Endothelial cell of umbilical vein (primary cell): ENCODE measurements around the gene CLDN15. TPM values are rescaled to one million over a fixed set of nuclear protein-coding genes. Genes with fewer than 3 reads are reported as not detected.

Experiments used
- BruUV-seq: library from RNA; stranded (reverse); fragments of 400-500 nt; replicated peaks from 2 replicates; lab custom pipeline; 2021; lab: Mats Ljungman, UMichigan
- CTCF ChIA-PET: fragments of 300-600, 350-600 bp; sonication (Branson Sonifier 250); formaldehyde crosslinking; loops from one replicate; lab custom pipeline; 2021; ENCODE audit warnings: antibody characterized with exemption, inconsistent platforms; lab: Charles Lee
- POLR2A ChIA-PET: fragments of 300-600, 350-600 bp; sonication (Branson Sonifier 250); formaldehyde crosslinking; loops from one replicate; lab custom pipeline; 2021; ENCODE audit warnings: antibody characterized with exemption, inconsistent platforms; lab: Charles Lee
- DNase-seq: peaks from one replicate; pipeline ENCODE4 v3.0.0-alpha.2; 2011; ENCODE audit warnings: low read depth, low spot score
- FAIRE-seq: peaks from 2 replicates; lab custom pipeline; 2011; peaks lifted over from hg19 to GRCh38; lab: Jason Lieb, UNC
- H2AFZ ChIP-seq: 2 replicates; pipeline ENCODE4 v1.6.0; 2012; ENCODE audit warnings: low read depth, low read length, control low read depth, inconsistent platforms
- H3K27ac ChIP-seq: 2 replicates; pipeline ENCODE4 v1.5.1; 2011; ENCODE audit warnings: low read depth, mild to moderate bottlenecking, control low read depth, low read length, moderate library complexity; ENCODE audit not compliant: insufficient read depth
- H3K27me3 ChIP-seq, 2 experiments: 2 replicates each; pipeline versions ENCODE4 v1.6.0 to v1.6.1; 2011; ENCODE audit warnings: low read length in 2 of 2, mixed read lengths in 1 of 2; ENCODE audit not compliant: control insufficient read depth in 2 of 2, insufficient read depth in 2 of 2
- H3K36me3 ChIP-seq, 2 experiments: 2 replicates in 1 of 2; 3 replicates in 1 of 2; pipeline ENCODE4 v1.5.1; 2011; ENCODE audit warnings: low read length in 2 of 2, mild to moderate bottlenecking in 1 of 2, moderate library complexity in 1 of 2; ENCODE audit not compliant: control insufficient read depth in 2 of 2, insufficient read depth in 2 of 2; ENCODE audit errors: extremely low read depth in 1 of 2
- H3K4me1 ChIP-seq: 3 replicates; pipeline ENCODE4 v1.5.1; 2011; ENCODE audit warnings: mild to moderate bottlenecking, low read length; ENCODE audit not compliant: control insufficient read depth, insufficient read depth; ENCODE audit errors: extremely low read depth
- H3K4me2 ChIP-seq: 2 replicates; pipeline ENCODE4 v1.6.1; 2011; ENCODE audit warnings: low read length, control low read depth, mixed read lengths; ENCODE audit not compliant: insufficient read depth
- H3K4me3 ChIP-seq, 3 experiments: fragments of 200-600 bp in 1 of 3; sonication (generic), shearing (Covaris generic) in 1 of 3; replicated peaks in 1 of 3; 2 replicates each; pipeline ENCODE4 v1.5.1; 2011 to 2016; ENCODE audit warnings: control low read depth in 3 of 3, low read length in 3 of 3, mild to moderate bottlenecking in 2 of 3, inconsistent platforms in 1 of 3, low read depth in 1 of 3, moderate library complexity in 1 of 3; ENCODE audit not compliant: insufficient read depth in 1 of 3
- H3K79me2 ChIP-seq: 2 replicates; pipeline ENCODE4 v1.6.0; 2012; ENCODE audit warnings: low read length, inconsistent platforms; ENCODE audit not compliant: control insufficient read depth, insufficient read depth
- H3K9ac ChIP-seq: replicated peaks from 2 replicates; pipeline ENCODE3; 2011; ENCODE audit warnings: low read length, control low read depth; ENCODE audit not compliant: insufficient read depth; ENCODE audit errors: extremely low read depth
- H3K9me1 ChIP-seq: replicated peaks from 3 replicates; pipeline ENCODE4 v1.6.0; 2011; ENCODE audit warnings: mild to moderate bottlenecking, low read length; ENCODE audit not compliant: control insufficient read depth, insufficient read depth; ENCODE audit errors: extremely low read depth
- H3K9me3 ChIP-seq: replicated peaks from 2 replicates; pipeline ENCODE4 v1.5.1; 2012; ENCODE audit warnings: low read length, inconsistent platforms; ENCODE audit not compliant: control insufficient read depth, insufficient read depth
- H4K20me1 ChIP-seq: replicated peaks from 2 replicates; pipeline ENCODE3; 2011; ENCODE audit warnings: mild to moderate bottlenecking, low read length; ENCODE audit not compliant: control insufficient read depth, insufficient read depth; ENCODE audit errors: extremely low read depth
- CTCF ChIP-seq, 2 donors: IDR thresholded peaks; 1 replicate in 1 of 2; 2 replicates in 1 of 2; pipeline ENCODE4 v1.5.1; 2011; ENCODE audit warnings: low read length in 2 of 2, mild to moderate bottlenecking in 2 of 2, moderate library complexity in 2 of 2, control low read depth in 1 of 2, inconsistent platforms in 1 of 2, low read depth in 1 of 2; ENCODE audit not compliant: insufficient read depth in 1 of 2; ENCODE audit errors: extremely low read depth in 1 of 2
- EZH2 ChIP-seq: IDR thresholded peaks from 2 replicates; pipeline ENCODE4 v1.6.1; 2012; ENCODE audit warnings: borderline replicate concordance, low read depth, mild to moderate bottlenecking, moderate library complexity, low read length, inconsistent platforms; ENCODE audit not compliant: severe bottlenecking
- FOS ChIP-seq: IDR thresholded peaks from 2 replicates; pipeline ENCODE4 v1.6.1; 2011; ENCODE audit warnings: mild to moderate bottlenecking, low read length, moderate library complexity, borderline replicate concordance; ENCODE audit not compliant: insufficient read depth
- GATA2 ChIP-seq: IDR thresholded peaks from 2 replicates; pipeline ENCODE4 v1.7.0; 2011; ENCODE audit warnings: low read depth, mild to moderate bottlenecking, moderate library complexity, mixed read lengths, low read length; ENCODE audit not compliant: insufficient read length, insufficient read depth
- JUN ChIP-seq: IDR thresholded peaks from 2 replicates; pipeline ENCODE4 v1.6.1; 2011; ENCODE audit warnings: borderline replicate concordance, low read depth; ENCODE audit not compliant: insufficient read length, insufficient read depth
- MAX ChIP-seq: IDR thresholded peaks from 2 replicates; pipeline ENCODE4 v1.6.1; 2011; ENCODE audit not compliant: insufficient read depth, insufficient read length
- POLR2A ChIP-seq: IDR thresholded peaks from 2 replicates; pipeline ENCODE4 v1.6.1; 2012; ENCODE audit warnings: low read depth, mild to moderate bottlenecking, control low read depth, low read length
- POLR2AphosphoS5 ChIP-seq: IDR thresholded peaks from 2 replicates; pipeline ENCODE4 v1.6.1; 2012; ENCODE audit warnings: low read depth, mild to moderate bottlenecking, control low read depth, low read length, moderate library complexity; ENCODE audit not compliant: insufficient read depth
- dilution Hi-C: fragments of 300-500 bp; cut with MboI; formaldehyde crosslinking; loops from one replicate; pipeline ENCODE4 v1.15.0; 2019; ENCODE audit warnings: low sequenced_read_pairs; ENCODE audit not compliant: extremely low pct_ligation_motif_present
- intact Hi-C: fragments of 100-400 bp; cut with micrococcal nuclease; formaldehyde crosslinking; loops from one replicate; pipeline ENCODE4 v1.10.0; 2022
- polyA plus RNA-seq, 4 experiments: library from polyadenylated mRNA; depleted of rRNA in 3 of 4; stranded (reverse) in 3 of 4; unstranded in 1 of 4; fragments of >200 nt; gene quantifications; 2 replicates each; pipeline versions ENCODE4 v1.2.1 to v1.2.3, GENCODE V29; 2011 to 2012; ENCODE audit warnings: missing spikeins in 1 of 4
- total RNA-seq: library from RNA; stranded (reverse); gene quantifications from 2 replicates; pipeline ENCODE4 v1.2.3, GENCODE V29; 2021

CLDN15 gene
- total and polyA plus RNA-seq, 2 donors (not counting 3 experiments of a cell fraction or from before 2014, with no cell fraction given) = 11.3 to 17.7 TPM

- CTCF ChIA-PET = interaction anchor here (1.4 to 6.6 kb wide), 4 partner anchors 9 to 129 kb away, joined by 3 to 29 read pairs (median 10); no protein-coding TSS in a partner anchor
Measured at GRCh38 chr7:101273206-101273605, 35.6 kb upstream of the CLDN15 start.

GRCh38 chr7:101271021-101271420 is 33.4 kb upstream of the CLDN15 start:
- H3K9me1 ChIP-seq = no peaks in the 10 kb centered on the region
- intact Hi-C loops = no loop called here
- no peaks in the 10 kb centered on the region for H4K20me1 ChIP-seq
- no peak overlapping the region for H3K9ac ChIP-seq
- dilution Hi-C loops = no loop called here
- BruUV-seq = no TSS peak
- no peaks in the 10 kb centered on the region for H3K36me3 ChIP-seq
- H3K4me1 ChIP-seq = no peaks in the 10 kb centered on the region
- H3K4me3 ChIP-seq = no peak overlapping the region
- ChIA-PET CTCF (interaction anchor here (0.6 kb wide), 1 partner anchor 20 kb away, joined by 5 read pairs; no protein-coding TSS in a partner anchor), POLR2A (interaction anchor here (0.6 kb wide), 1 partner anchor 18 kb away, joined by 3 read pairs; no protein-coding TSS in a partner anchor)
- no peak overlapping the region for H3K4me2 ChIP-seq
- DNase-seq (no peak), FAIRE-seq (no peak)
- no peaks in the 10 kb centered on the region for H3K9me3 ChIP-seq
- no peak overlapping the region for H3K27ac ChIP-seq
- H3K79me2 ChIP-seq = no peaks in the 10 kb centered on the region
- H3K27me3 ChIP-seq = no peaks in the 10 kb centered on the region
- H2AFZ ChIP-seq = no peak overlapping the region
- no peak for TF ChIP-seq GATA2
- TF ChIP-seq MAX = no peak
- no peak for TF ChIP-seq POLR2A
- no peak for TF ChIP-seq JUN
- no peak for TF ChIP-seq POLR2AphosphoS5
- no peak for TF ChIP-seq FOS
- no peak for TF ChIP-seq CTCF (IDR thresholded peaks at IDR 0.05; ENCODE audit: extremely low read depth in 1 of 2, insufficient read depth in 1 of 2, low read depth in 1 of 2, low read length in 2 of 2)
- no peak for TF ChIP-seq EZH2

More at GRCh38 chr7:101273206-101273605, 35.6 kb upstream of the CLDN15 start:
- DNase-seq = no peak
- Histone ChIP-seq H4K20me1 (no peaks in the 10 kb centered on the region), H3K9me3 (no peaks in the 10 kb centered on the region), H3K79me2 (no peaks in the 10 kb centered on the region), H3K36me3 (no peaks in the 10 kb centered on the region), H3K4me1 (no peaks in the 10 kb centered on the region), H3K4me3 (no peak overlapping the region), H2AFZ (no peak overlapping the region), H3K27ac (no peak overlapping the region), H3K9me1 (no peaks in the 10 kb centered on the region), H3K27me3 (peaks cover 0 to 2% of the 10 kb centered on the region in 2 experiments), H3K9ac (no peak overlapping the region), H3K4me2 (no peak overlapping the region)
- no TSS peak for BruUV-seq
- intact Hi-C loops = no loop called here
- POLR2A ChIA-PET = no interaction called here
- TF ChIP-seq FOS = no peak
- no peak for TF ChIP-seq JUN
- dilution Hi-C loops = no loop called here
- FAIRE-seq = no peak
